Neutrophil (primary cell): ENCODE results near the gene ETFRF1.

ENCODE experiments used
- H3K27ac ChIP-seq: fragments of 200-600 bp; sonication (generic); 2 replicates; pipeline ENCODE4 v1.5.1; 2016; ENCODE audit warnings: mild to moderate bottlenecking, moderate library complexity
- H3K27me3 ChIP-seq: fragments of 200-600 bp; sonication (generic); 2 replicates; pipeline ENCODE4 v1.6.0; 2016; ENCODE audit warnings: mild to moderate bottlenecking
- H3K36me3 ChIP-seq: fragments of 200-600 bp; sonication (generic); 2 replicates; pipeline ENCODE4 v1.5.1; 2017
- H3K4me1 ChIP-seq, 2 experiments: fragments of 200-600 bp in 1 of 2; sonication (generic) in 1 of 2; 1 replicate in 1 of 2; 2 replicates in 1 of 2; pipeline versions ENCODE4 v1.5.1 to v1.6.1; 2013 to 2016; ENCODE audit warnings: low read depth in 1 of 2, low read length in 1 of 2, mild to moderate bottlenecking in 1 of 2, moderate library complexity in 1 of 2; ENCODE audit not compliant: control insufficient read depth in 1 of 2, insufficient read depth in 1 of 2
- H3K4me3 ChIP-seq, 2 experiments: fragments of 200-600 bp in 1 of 2; sonication (generic) in 1 of 2; 1 replicate in 1 of 2; 2 replicates in 1 of 2; pipeline ENCODE4 v1.5.1; 2013 to 2016; ENCODE audit warnings: low read depth in 1 of 2, low read length in 1 of 2, mild to moderate bottlenecking in 1 of 2, moderate library complexity in 1 of 2
- H3K9me3 ChIP-seq: fragments of 200-600 bp; sonication (generic); 2 replicates; pipeline ENCODE4 v1.5.1; 2016
- TF ChIP-seq, protein P1 (sequence below): fragments of 200-600 bp; sonication (generic); IDR thresholded peaks from 2 replicates; pipeline ENCODE4 v1.5.1; 2016; ENCODE audit warnings: antibody characterized with exemption

Gene ETFRF1

DNA sequence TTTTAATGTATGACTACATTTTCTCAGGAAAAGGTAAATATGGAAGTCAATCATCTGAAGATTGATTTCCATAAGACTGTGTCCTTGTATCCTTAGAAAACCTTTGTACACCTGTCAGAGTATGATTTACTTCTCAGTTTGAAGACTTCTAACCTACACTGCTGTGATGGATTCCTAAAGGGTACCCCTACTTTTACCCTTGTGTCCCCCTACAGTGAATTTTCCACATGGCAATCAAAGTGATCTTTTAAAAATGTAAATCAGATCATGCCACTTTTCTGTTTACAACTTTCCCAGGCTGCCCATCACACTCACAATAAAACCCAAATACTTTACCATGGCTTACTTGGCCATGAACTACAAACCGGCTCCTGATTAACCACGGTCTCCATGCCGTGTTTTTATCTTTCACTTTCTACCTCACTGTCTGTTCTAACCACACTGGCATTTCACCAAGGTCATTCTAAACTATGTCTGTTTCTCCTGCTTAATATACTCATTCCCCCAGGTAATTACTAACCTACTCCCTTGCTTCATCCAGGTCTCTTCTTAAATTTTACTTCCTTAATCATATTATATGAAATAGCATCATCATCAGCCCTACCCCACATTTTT, 8.1 kb upstream of the ETFRF1 start:
- Histone ChIP-seq H3K9me3 (no peaks in the 10 kb centered on the region), H3K27me3 (no peaks in the 10 kb centered on the region), H3K36me3 (no peaks in the 10 kb centered on the region), H3K4me1 (no peaks in the 10 kb centered on the region), H3K4me3 (no peak overlapping the region), H3K27ac (no peak overlapping the region)
- TF ChIP-seq, protein P1, sequence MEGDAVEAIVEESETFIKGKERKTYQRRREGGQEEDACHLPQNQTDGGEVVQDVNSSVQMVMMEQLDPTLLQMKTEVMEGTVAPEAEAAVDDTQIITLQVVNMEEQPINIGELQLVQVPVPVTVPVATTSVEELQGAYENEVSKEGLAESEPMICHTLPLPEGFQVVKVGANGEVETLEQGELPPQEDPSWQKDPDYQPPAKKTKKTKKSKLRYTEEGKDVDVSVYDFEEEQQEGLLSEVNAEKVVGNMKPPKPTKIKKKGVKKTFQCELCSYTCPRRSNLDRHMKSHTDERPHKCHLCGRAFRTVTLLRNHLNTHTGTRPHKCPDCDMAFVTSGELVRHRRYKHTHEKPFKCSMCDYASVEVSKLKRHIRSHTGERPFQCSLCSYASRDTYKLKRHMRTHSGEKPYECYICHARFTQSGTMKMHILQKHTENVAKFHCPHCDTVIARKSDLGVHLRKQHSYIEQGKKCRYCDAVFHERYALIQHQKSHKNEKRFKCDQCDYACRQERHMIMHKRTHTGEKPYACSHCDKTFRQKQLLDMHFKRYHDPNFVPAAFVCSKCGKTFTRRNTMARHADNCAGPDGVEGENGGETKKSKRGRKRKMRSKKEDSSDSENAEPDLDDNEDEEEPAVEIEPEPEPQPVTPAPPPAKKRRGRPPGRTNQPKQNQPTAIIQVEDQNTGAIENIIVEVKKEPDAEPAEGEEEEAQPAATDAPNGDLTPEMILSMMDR = no peak

GRCh38 chr12:25187781-25188180, 7.3 kb upstream of the ETFRF1 start:
- TF ChIP-seq, protein P1 = no peak
- Histone ChIP-seq H3K27me3 (no peaks in the 10 kb centered on the region), H3K36me3 (no peaks in the 10 kb centered on the region), H3K9me3 (no peaks in the 10 kb centered on the region), H3K4me3 (no peak overlapping the region), H3K27ac (no peak overlapping the region), H3K4me1 (no peaks in the 10 kb centered on the region)

DNA sequence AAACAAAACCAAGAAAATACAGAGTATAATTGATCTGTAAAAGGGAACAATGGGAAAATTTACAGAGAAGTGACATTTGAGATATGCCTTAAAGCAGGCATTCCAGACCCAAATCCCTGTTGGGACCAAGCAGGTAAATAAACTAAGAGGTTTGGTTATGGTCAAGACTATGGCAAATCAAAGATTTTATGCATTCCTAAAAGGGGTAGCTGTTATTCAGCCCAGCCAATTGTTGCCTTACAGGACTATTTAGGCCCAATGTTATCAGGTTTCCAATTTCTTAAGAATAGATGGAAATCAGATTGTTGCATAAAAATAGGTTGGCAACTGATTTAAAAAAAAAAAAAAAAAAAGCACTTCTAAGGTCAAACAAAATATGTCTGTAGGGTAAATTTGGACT, 5.4 kb upstream of the ETFRF1 start:
- Histone ChIP-seq H3K9me3 (no peaks in the 10 kb centered on the region), H3K27me3 (no peaks in the 10 kb centered on the region), H3K4me3 (no peak overlapping the region), H3K27ac (no peak overlapping the region), H3K36me3 (no peaks in the 10 kb centered on the region), H3K4me1 (peaks cover 4 to 7% of the 10 kb centered on the region in 2 experiments)
- TF ChIP-seq, protein P1 = no peak

DNA sequence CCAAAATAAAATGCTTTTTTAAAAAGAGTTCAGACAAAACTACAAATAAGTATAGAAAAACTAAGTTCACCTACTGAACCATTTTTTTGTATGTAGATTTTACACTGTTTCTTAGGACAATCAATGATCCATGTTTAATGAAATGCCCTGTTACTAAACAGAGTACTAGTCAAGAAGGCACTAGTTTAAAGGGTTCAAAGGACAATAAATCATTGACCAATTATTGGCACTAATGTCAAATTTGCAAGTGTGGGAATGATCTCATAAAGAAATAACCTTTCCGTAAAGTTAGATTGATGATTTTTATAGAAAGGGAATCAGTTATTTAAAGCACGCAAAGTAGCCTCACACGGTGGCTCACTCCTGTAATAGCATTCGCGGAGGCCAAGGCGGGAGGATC, 4.2 kb upstream of the ETFRF1 start:
- no peaks in the 10 kb centered on the region for H3K36me3 ChIP-seq
- no peaks in the 10 kb centered on the region for H3K27me3 ChIP-seq
- H3K4me1 ChIP-seq = peaks cover 12 to 15% of the 10 kb centered on the region in 2 experiments
- H3K27ac ChIP-seq = no peak overlapping the region
- no peaks in the 10 kb centered on the region for H3K9me3 ChIP-seq
- no peak overlapping the region for H3K4me3 ChIP-seq
- TF ChIP-seq, protein P1 = no peak

- no peaks in the 10 kb centered on the region for H3K27me3 ChIP-seq
- peaks cover 14 to 18% of the 10 kb centered on the region in 2 experiments for H3K4me1 ChIP-seq
- peak overlapping the region; percentile 75 to 84 for H3K4me3 ChIP-seq
- TF ChIP-seq, protein P1 = no peak
- peak overlapping the region; percentile 82 for H3K27ac ChIP-seq
- H3K36me3 ChIP-seq = no peaks in the 10 kb centered on the region
- no peaks in the 10 kb centered on the region for H3K9me3 ChIP-seq
These were observed 823 bp upstream of the ETFRF1 start for GRCh38 chr12:25194214-25194613.
